ENCODE data around the gene CDH23. TPM values are rescaled to one million over a fixed set of nuclear protein-coding genes. Genes with fewer than 3 reads are reported as not detected.

The CDH23 gene
- total and polyA plus RNA-seq, 2 of the 8 experiments (the other 6 are each of a cell fraction or from before 2014, with no cell fraction given): 1.9 to 4.9 TPM

GRCh38 chr10:71816936-71817618 lies 420.4 kb downstream of the CDH23 start (continued):
- no peak for TF ChIP-seq EP300 (IDR thresholded peaks at IDR 0.05; ENCODE audit: borderline replicate concordance in 1 of 2, low read depth in 2 of 2, low read length in 2 of 2)
- no peak for TF ChIP-seq HDAC2 (IDR thresholded peaks at IDR 0.05; ENCODE audit: borderline replicate concordance in 1 of 2, low read depth in 2 of 2, low read length in 2 of 2)
